GM19324 (cell line): ENCODE results near the gene MAP3K14.
A peak's percentile ranks its signal among the peaks of the same experiment; 100 is the strongest.

Source experiments
- ATAC-seq: cut with Tn5 transposase; IDR thresholded peaks from one replicate; pipeline ENCODE4 v1.9.1; 2021; ENCODE audit warnings: mild to moderate bottlenecking, moderate library complexity; ENCODE audit not compliant: unreplicated experiment, low FRiP score

The MAP3K14 gene

GRCh38 chr17:45287526-45288500 lies 29.0 kb downstream of the MAP3K14 start:
- ATAC-seq, result no peak

- no peak for ATAC-seq
These were observed 30.5 kb downstream of the MAP3K14 start for GRCh38 chr17:45286286-45286685.

- no peak for ATAC-seq
These were observed 32.4 kb downstream of the MAP3K14 start for GRCh38 chr17:45284176-45285140.

GRCh38 chr17:45283711-45284110 lies 33.1 kb downstream of the MAP3K14 start:
- no peak for ATAC-seq

- no peak for ATAC-seq
These were observed 33.9 kb downstream of the MAP3K14 start for GRCh38 chr17:45282683-45283644.

GRCh38 chr17:45279898-45280297 lies 36.9 kb downstream of the MAP3K14 start:
- ATAC-seq, result no peak

- ATAC-seq, result no peak
These were observed 38.8 kb downstream of the MAP3K14 start for GRCh38 chr17:45277992-45278391.

GRCh38 chr17:45277216-45277849 lies 39.5 kb downstream of the MAP3K14 start:
- ATAC-seq, result peak; percentile 49

GRCh38 chr17:45276031-45276430 lies 40.8 kb downstream of the MAP3K14 start:
- no peak for ATAC-seq

- ATAC-seq, result no peak
These were observed 42.8 kb downstream of the MAP3K14 start for GRCh38 chr17:45274033-45274432.

- ATAC-seq, result no peak
These were observed 43.3 kb downstream of the MAP3K14 start for GRCh38 chr17:45273551-45273957.

GRCh38 chr17:45271603-45272002 lies 45.2 kb downstream of the MAP3K14 start:
- no peak for ATAC-seq

- no peak for ATAC-seq
These were observed 45.9 kb downstream of the MAP3K14 start for GRCh38 chr17:45270828-45271418.

GRCh38 chr17:45269912-45270311 lies 46.9 kb downstream of the MAP3K14 start:
- ATAC-seq, result no peak

- no peak for ATAC-seq
These were observed 49.3 kb downstream of the MAP3K14 start for GRCh38 chr17:45267436-45268055.

GRCh38 chr17:45266372-45266926 lies 50.4 kb downstream of the MAP3K14 start:
- no peak for ATAC-seq

- no peak for ATAC-seq
These were observed 51.0 kb downstream of the MAP3K14 start for GRCh38 chr17:45265821-45266220.

- no peak for ATAC-seq
These were observed 51.8 kb downstream of the MAP3K14 start for GRCh38 chr17:45264988-45265387.
